PFSK-1 (cell line): Measurements from ENCODE around the gene MPND.

ENCODE experiments used
- FOXP2 ChIP-seq: optimal IDR thresholded peaks from 2 replicates; pipeline ENCODE3; 2011; ENCODE audit warnings: borderline replicate concordance, control low read depth, inconsistent platforms; ENCODE audit not compliant: insufficient read depth; ENCODE audit errors: extremely low read length, extremely low read depth
- POLR2AphosphoS5 ChIP-seq: IDR thresholded peaks from 2 replicates; pipeline ENCODE4 v1.6.1; 2012; ENCODE audit warnings: low read depth, mild to moderate bottlenecking, control low read depth, low read length, moderate library complexity
- SIN3A ChIP-seq: IDR thresholded peaks from 2 replicates; pipeline ENCODE4 v1.6.1; 2012; ENCODE audit warnings: mild to moderate bottlenecking, low read length, moderate library complexity, borderline replicate concordance; ENCODE audit not compliant: insufficient read depth
- TAF1 ChIP-seq: IDR thresholded peaks from 2 replicates; pipeline ENCODE4 v1.6.1; 2012; ENCODE audit warnings: low read length, control low read depth, borderline replicate concordance; ENCODE audit not compliant: insufficient read depth
- TF ChIP-seq, protein P1 (sequence below), 2 experiments: IDR thresholded peaks; 2 replicates each; pipeline versions ENCODE4 v1.6.1 to v1.8.0; 2011 to 2012; ENCODE audit warnings: low read depth in 2 of 2, low read length in 2 of 2, control low read depth in 1 of 2, inconsistent platforms in 1 of 2, mild to moderate bottlenecking in 1 of 2, moderate library complexity in 1 of 2; ENCODE audit not compliant: insufficient read depth in 1 of 2

Gene MPND

GRCh38 chr19:4313847-4314490 is 29.4 kb upstream of the MPND start:
- TF ChIP-seq, protein P1, sequence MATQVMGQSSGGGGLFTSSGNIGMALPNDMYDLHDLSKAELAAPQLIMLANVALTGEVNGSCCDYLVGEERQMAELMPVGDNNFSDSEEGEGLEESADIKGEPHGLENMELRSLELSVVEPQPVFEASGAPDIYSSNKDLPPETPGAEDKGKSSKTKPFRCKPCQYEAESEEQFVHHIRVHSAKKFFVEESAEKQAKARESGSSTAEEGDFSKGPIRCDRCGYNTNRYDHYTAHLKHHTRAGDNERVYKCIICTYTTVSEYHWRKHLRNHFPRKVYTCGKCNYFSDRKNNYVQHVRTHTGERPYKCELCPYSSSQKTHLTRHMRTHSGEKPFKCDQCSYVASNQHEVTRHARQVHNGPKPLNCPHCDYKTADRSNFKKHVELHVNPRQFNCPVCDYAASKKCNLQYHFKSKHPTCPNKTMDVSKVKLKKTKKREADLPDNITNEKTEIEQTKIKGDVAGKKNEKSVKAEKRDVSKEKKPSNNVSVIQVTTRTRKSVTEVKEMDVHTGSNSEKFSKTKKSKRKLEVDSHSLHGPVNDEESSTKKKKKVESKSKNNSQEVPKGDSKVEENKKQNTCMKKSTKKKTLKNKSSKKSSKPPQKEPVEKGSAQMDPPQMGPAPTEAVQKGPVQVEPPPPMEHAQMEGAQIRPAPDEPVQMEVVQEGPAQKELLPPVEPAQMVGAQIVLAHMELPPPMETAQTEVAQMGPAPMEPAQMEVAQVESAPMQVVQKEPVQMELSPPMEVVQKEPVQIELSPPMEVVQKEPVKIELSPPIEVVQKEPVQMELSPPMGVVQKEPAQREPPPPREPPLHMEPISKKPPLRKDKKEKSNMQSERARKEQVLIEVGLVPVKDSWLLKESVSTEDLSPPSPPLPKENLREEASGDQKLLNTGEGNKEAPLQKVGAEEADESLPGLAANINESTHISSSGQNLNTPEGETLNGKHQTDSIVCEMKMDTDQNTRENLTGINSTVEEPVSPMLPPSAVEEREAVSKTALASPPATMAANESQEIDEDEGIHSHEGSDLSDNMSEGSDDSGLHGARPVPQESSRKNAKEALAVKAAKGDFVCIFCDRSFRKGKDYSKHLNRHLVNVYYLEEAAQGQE (IDR thresholded peaks at IDR 0.05; ENCODE audit: insufficient read depth in 1 of 2, low read depth in 2 of 2, low read length in 2 of 2): no peak
- TF ChIP-seq POLR2AphosphoS5 (no peak), TAF1 (no peak), FOXP2 (no peak), SIN3A (no peak)

DNA sequence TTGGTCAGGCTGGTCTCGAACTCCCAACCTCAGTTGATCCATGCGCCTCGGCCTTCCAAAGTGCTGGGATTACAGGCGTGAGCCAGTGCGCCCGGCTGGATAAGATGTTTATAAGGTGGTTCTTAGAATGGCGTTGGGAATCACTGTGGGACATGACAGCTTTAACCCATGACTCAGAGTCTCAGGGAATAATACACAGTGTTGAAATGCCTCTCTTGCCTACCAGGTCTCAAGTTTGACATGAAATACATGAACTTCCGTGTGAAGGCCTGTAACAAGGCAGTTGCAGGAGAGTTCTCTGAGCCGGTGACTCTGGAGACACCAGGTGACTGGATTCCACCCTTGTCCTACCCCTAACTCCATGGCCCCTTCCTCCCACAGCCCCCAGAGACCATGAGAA is 26.4 kb upstream of the MPND start:
- TF ChIP-seq POLR2AphosphoS5: no peak
- TF ChIP-seq TAF1: no peak
- TF ChIP-seq, protein P1 (IDR thresholded peaks at IDR 0.05; ENCODE audit: insufficient read depth in 1 of 2, low read depth in 2 of 2, low read length in 2 of 2): no peak
- TF ChIP-seq SIN3A: no peak
- TF ChIP-seq FOXP2: no peak

GRCh38 chr19:4318460-4318859 is 24.9 kb upstream of the MPND start:
- no peak for TF ChIP-seq TAF1
- TF ChIP-seq POLR2AphosphoS5: no peak
- TF ChIP-seq SIN3A: no peak
- TF ChIP-seq, protein P1 (IDR thresholded peaks at IDR 0.05; ENCODE audit: insufficient read depth in 1 of 2, low read depth in 2 of 2, low read length in 2 of 2): no peak
- no peak for TF ChIP-seq FOXP2

- TF ChIP-seq SIN3A (no peak), TAF1 (no peak), FOXP2 (no peak), POLR2AphosphoS5 (no peak)
- TF ChIP-seq, protein P1 (IDR thresholded peaks at IDR 0.05; ENCODE audit: insufficient read depth in 1 of 2, low read depth in 2 of 2, low read length in 2 of 2): no peak
Measured at GRCh38 chr19:4319067-4319718, 24.2 kb upstream of the MPND start.
